GM19395 (cell line): ENCODE data around the gene SIPA1.
"Not testable (repeated sequence)": the region's sequence is repeated elsewhere in the genome, so short reads cannot be mapped to it uniquely, and the experiment has no call there.

Experiments
- ATAC-seq: cut with Tn5 transposase; IDR thresholded peaks from one replicate; pipeline ENCODE4 v1.9.1; 2021; ENCODE audit warnings: mild to moderate bottlenecking, moderate library complexity; ENCODE audit not compliant: unreplicated experiment

Gene SIPA1

DNA sequence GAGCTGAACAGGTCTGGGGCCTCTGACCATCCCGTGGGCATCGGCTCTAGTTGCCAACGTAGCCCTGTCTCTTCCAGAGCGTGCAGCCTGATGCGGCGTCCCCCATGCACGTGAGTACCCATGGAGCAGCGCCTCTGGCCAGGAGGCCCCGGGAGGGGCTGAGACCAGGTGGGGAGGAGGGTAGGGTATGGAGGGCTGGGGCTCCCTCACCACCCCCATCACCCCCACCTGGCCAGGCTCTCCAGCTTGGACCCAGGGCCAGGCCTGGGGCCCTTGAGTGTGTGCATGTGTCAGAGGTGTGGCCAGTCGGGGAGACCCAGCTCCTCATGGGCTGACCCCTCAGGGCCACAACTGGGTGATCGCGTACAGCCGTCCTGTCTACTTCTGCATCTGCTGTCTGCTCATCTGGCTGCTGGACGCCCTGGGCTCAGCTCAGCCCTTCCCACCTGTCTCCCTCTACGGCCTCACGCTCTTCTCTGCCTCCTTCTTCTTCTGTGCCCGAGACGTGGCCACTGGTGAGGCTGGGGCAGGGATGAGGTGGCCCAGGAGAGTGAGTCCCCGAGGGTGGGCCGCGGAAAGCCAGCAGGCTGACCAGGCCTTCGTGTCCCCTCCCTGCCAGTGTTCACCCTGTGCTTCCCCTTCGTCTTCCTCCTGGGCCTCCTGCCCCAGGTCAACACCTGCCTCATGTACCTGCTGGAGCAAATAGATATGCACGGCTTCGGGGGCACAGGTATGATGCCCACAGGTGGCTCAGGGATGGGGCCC is 13.9 kb upstream of the SIPA1 start:
- no peak for ATAC-seq

GRCh38 chr11:65624931-65625627 is 12.8 kb upstream of the SIPA1 start:
- no peak for ATAC-seq

DNA sequence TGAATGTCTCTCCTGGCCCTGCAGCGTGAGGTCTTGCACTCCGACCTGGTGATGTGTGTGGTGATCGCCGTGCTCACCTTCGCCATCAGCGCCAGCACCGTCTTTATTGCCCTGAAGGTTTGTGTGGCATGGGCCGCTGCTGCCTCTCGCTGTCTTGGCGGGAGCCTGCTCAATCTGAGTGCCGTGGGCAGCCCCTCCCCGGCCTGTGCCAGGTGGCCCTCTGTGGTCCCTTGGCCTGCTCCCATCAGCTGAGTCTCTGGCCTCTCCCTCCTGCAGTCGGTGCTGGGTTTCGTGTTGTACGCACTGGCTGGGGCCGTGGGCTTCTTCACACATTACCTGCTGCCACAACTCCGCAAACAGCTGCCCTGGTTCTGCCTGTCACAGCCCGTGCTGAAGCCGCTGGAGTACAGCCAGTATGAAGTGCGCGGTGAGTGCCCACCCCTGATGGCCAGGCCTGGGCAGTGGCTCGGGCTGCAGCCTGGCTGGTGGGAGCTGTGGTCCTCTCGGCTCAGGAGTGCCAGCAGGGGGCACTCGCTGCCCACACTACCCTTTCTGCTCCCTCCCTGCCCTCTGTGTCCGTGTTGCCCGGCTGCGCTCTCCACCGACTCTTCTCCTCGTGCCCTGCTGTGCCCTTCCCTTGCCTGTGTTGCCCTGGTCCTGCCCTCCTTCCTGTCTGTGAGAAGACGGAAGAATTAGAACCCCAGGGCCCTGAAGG is 12.1 kb upstream of the SIPA1 start:
- ATAC-seq: no peak

DNA sequence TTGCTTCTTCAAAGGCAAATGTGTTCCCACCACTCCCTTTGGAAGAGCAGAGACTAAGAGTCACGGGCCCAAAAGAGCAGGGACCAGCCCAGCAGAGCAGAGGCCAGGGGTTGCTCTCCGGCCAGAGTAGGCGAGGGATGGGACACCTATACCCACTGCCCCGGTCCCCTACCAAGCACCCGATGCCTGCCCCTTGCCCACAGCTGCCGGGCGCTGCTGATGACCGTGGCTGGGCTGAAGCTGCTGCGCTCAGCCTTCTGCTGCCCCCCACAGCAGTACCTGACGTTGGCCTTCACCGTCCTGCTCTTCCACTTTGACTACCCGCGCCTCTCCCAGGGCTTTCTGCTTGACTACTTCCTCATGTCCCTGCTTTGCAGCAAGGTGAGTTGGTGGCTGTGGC is 10.7 kb upstream of the SIPA1 start:
- no peak for ATAC-seq

DNA sequence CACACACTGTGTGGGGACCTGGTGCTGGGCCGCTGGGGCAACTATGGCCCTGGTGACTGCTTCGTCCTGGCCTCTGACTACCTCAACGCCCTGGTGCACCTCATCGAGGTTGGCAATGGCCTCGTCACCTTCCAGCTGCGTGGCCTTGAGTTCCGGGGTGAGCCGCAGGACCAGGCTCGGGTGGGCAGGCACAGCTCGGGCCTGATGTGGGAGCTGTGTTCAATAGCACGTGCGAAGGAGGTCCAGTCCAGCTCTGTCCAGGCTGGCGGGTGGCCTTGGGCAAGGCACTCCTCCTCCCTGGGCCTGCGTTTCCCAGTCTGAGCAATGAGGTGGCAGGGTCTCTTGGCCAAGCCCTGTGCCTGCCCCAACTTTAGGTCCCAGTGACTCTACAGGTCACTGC is 8.3 kb upstream of the SIPA1 start:
- no peak for ATAC-seq

DNA sequence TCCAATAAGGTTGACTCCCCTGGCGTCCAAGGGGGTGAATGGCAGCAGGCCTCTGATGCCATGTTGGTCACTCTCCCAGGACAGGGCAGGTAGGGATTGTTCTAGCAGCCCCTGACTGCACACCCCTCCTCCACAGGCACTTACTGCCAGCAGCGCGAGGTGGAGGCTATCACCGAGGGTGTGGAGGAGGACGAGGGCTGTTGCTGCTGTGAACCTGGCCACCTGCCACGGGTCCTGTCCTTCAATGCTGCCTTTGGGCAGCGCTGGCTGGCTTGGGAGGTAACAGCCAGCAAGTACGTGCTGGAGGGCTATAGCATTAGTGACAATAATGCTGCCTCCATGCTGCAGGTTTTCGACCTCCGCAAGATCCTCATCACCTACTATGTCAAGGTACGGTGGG is 7.7 kb upstream of the SIPA1 start:
- ATAC-seq: no peak

DNA sequence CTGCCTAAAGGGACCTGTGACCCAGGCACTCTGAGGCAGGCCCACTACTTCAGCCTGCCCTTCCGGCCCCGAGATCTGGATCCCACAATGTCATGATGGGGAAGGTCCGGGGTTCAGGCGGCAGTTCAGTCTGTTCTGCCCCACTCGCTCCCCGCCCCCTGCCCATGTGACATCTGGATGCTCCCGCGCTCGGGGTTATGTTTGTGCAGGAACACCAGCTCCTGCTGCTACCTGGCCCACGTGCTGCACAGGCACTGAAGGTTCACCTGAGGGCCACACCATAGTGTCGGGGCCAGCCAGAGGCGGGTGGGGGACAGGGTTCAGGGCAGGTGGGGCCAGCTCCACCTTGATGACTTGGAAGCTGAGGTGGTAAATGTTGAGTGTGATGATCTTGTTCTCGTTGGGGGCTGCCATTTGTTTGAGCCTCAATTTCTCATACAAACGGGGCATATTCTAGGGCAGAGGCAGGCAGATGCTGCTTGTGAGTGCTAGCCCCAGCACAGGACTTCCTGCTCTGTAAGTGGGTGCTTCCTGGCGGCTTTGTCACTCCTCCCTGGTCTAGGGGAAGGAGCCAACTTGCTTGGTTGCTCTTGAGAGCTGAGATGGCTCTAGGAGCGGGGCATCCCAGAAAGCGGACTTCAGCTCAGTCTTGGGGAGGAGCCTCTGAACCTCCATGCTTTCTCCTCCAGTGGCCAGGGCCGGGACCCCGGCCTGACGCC is 4.4 kb upstream of the SIPA1 start:
- no peak for ATAC-seq

- no peak for ATAC-seq
Measured at GRCh38 chr11:65634109-65634436, 3.8 kb upstream of the SIPA1 start.

DNA sequence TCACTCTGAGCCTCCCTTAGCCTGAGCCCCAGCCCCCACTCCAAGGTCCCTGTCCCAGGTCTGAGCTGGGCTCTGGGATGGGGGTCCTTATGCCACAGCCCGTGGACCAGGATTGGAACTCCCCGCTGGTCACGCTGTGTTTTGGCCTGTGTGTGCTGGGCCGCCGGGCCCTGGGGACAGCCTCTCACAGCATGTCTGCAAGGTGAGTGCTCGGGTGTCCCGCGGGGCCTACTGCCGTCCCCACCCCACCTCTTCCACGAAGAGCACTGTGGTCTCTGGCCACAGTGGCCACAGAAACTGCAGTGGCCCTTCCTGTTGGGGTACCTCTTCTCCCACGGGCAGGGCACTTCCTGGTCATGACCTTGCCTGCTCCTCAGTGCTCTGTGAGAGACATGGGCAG is 3.5 kb upstream of the SIPA1 start:
- no peak for ATAC-seq

- no peak for ATAC-seq
Measured at GRCh38 chr11:65634905-65635731, 2.8 kb upstream of the SIPA1 start.

DNA sequence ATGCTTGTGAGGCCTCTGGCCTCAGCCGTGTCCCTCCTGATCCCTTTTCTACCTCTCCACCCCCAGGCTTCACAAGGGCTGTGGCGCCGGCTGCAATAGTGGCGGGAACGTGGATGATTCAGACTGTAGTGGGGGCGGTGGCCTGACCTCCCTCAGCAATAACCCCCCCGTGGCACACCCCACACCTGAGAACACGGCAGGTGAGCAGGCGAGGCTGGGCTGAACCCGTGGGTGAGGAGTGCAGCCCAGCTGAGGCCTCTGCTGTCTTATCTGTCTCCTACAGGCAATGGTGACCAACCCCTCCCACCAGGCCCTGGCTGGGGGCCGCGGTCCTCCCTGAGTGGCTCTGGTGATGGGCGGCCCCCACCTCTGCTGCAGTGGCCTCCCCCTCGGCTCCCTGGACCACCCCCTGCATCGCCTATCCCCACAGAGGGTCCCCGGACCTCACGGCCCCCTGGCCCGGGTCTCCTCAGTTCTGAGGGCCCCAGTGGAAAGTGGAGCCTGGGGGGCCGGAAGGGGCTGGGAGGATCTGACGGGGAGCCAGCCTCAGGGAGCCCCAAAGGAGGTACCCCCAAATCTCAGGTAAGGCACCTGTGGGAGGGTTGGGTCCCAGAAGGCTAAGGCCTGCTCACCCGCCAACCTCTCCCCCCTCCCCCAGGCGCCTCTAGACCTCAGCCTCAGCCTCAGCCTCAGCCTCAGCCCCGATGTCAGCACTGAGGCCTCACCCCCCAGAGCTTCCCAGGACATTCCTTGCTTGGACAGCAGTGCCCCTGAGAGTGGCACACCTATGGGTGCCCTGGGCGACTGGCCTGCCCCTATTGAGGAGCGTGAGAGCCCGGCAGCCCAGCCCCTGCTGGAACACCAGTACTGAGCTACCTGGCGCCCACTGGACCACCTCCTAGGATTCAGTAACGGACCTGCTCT is 1.5 kb upstream of the SIPA1 start:
- ATAC-seq: no peak

DNA sequence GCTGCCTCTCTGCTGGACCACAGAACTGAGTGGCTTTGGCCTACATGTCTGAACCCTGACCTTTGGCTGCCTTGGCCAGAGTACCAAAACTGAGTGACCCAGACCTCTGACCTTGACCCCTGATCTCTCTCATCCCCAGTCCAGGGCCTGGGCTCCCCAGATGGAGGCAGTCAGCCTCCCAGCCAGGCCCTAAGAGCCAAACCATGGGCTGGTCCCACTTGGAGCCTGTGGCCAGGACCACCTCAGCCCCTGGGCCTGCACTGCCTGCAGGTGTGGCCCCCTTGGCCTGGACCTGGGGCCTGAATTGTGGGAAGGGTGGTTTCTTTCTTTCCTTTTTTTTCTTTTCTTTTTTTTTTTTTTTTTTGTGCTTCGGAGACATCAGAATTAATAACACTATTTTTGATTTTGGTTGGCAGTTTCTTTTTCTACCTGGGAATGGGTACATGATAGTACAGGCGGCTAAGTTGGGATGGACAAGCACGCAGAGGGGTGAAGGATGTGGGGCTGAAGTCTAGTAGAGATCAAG is 806 bp upstream of the SIPA1 start:
- no peak for ATAC-seq

DNA sequence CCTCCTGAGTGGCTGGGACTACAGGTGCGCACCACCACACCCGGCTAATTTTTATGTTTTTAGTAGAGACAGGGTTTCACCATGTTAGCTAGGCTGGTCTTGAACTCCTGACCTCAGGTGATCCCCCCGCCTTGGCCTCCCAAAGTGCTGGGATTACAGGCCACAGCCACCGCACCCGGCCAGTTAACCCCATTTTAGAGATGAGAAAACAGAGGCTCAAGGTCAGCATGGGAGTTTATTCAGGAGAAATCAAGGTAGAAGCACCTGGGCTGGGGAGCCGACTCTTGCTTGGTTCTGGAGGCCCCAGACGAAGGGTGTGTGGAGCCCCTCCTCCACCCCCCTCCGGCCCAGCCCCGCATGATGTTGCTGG is 1.3 kb downstream of the SIPA1 start:
- not testable (repeated sequence) for ATAC-seq

GRCh38 chr11:65639623-65640482 is 2.0 kb downstream of the SIPA1 start:
- ATAC-seq: no peak

- no peak for ATAC-seq
Measured at GRCh38 chr11:65640483-65641296, 2.8 kb downstream of the SIPA1 start.

GRCh38 chr11:65641297-65642013 is 3.6 kb downstream of the SIPA1 start:
- no peak for ATAC-seq
